Stimulated activated naive CD8-positive, alpha-beta T cell treated with anti-CD3 and anti-CD28 coated beads, Interleukin-15, Interleukin-2, amounts not matched to agents 100 ng/mL and 50 ng/mL, for 24 hours (primary cell): ENCODE data around the gene RNASE13.

Experiments
- H3K27ac Mint-ChIP-seq: one replicate; pipeline ENCODE4 v1.8.0; 2021; ENCODE audit warnings: mild to moderate bottlenecking, mixed read lengths
- H3K27me3 Mint-ChIP-seq: one replicate; pipeline ENCODE4 v1.8.0; 2021; ENCODE audit warnings: mixed read lengths
- H3K36me3 Mint-ChIP-seq: one replicate; pipeline ENCODE4 v1.8.0; 2021; ENCODE audit warnings: low read depth, mixed read lengths
- H3K4me1 Mint-ChIP-seq: one replicate; pipeline ENCODE4 v1.8.0; 2021; ENCODE audit warnings: low read depth, mixed read lengths
- H3K4me3 Mint-ChIP-seq: one replicate; pipeline ENCODE4 v1.8.0; 2021; ENCODE audit warnings: mild to moderate bottlenecking, mixed read lengths
- H3K9me3 Mint-ChIP-seq: one replicate; pipeline ENCODE4 v1.8.0; 2021; ENCODE audit warnings: mixed read lengths

The RNASE13 gene

GRCh38 chr14:21070610-21071224 lies 36.1 kb upstream of the RNASE13 start:
- peaks cover 36% of the 10 kb centered on the region for H3K4me1 Mint-ChIP-seq
- peak overlapping the region; percentile 81 for H3K4me3 Mint-ChIP-seq
- no peaks in the 10 kb centered on the region for H3K9me3 Mint-ChIP-seq
- no peaks in the 10 kb centered on the region for H3K36me3 Mint-ChIP-seq
- H3K27me3 Mint-ChIP-seq = peaks cover 55% of the 10 kb centered on the region
- no peak overlapping the region for H3K27ac Mint-ChIP-seq

GRCh38 chr14:21070083-21070609 lies 35.5 kb upstream of the RNASE13 start, which contains the start of gene ARHGEF40:
Gene ARHGEF40, plus strand, starts transcription at chr14:21070304. Its CDS starts 93 bp downstream, at chr14:21070397.
- Mint-ChIP-seq H3K36me3 (no peaks in the 10 kb centered on the region), H3K27ac (no peak within 1 kb of the TSS), H3K4me1 (peaks cover 36% of the 10 kb centered on the region), H3K4me3 (peak within 1 kb of the TSS; percentile 81), H3K9me3 (no peaks in the 10 kb centered on the region), H3K27me3 (peaks cover 61% of the 10 kb centered on the region)

GRCh38 chr14:21069388-21070082 lies 34.9 kb upstream of the RNASE13 start:
- peaks cover 63% of the 10 kb centered on the region for H3K27me3 Mint-ChIP-seq
- H3K36me3 Mint-ChIP-seq = no peaks in the 10 kb centered on the region
- H3K4me1 Mint-ChIP-seq = peaks cover 36% of the 10 kb centered on the region
- peak overlapping the region; percentile 70 for H3K4me3 Mint-ChIP-seq
- no peaks in the 10 kb centered on the region for H3K9me3 Mint-ChIP-seq
- no peak overlapping the region for H3K27ac Mint-ChIP-seq

- peaks cover 66% of the 10 kb centered on the region for H3K27me3 Mint-ChIP-seq
- no peak overlapping the region for H3K27ac Mint-ChIP-seq
- H3K4me3 Mint-ChIP-seq = peak overlapping the region; percentile 70
- no peaks in the 10 kb centered on the region for H3K36me3 Mint-ChIP-seq
- peaks cover 36% of the 10 kb centered on the region for H3K4me1 Mint-ChIP-seq
- no peaks in the 10 kb centered on the region for H3K9me3 Mint-ChIP-seq
Measured at GRCh38 chr14:21068521-21069387, 34.1 kb upstream of the RNASE13 start.

DNA sequence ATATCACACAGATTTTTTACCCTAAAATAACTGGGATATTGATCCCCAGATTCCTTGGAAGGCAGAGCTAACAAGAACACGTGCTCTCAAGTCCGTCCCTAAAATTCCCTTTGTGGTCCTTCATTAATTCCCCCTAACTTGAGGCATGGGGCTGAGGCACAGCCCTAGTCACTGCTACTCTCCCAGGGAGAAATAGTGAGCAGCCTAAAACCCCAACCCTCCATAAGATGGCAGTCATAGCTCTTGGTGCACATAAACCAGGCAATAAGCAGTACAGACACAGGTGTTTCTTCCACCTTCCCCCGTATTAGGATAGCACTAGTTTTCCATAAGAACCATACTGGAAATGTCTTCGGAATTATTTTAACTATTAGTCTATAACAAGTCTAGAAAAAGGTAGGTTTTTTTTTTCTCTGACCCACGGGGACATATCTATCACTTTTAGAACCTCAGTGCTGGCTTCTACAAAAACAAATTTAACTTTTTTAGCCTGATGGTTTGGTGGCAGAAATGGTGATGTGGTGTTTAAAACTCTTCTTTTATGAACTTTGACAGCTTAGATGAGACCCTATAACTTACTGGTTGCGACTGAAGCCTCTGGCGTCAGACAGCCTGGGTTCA lies 32.4 kb upstream of the RNASE13 start:
- peaks cover 66% of the 10 kb centered on the region for H3K27me3 Mint-ChIP-seq
- H3K4me1 Mint-ChIP-seq = peaks cover 32% of the 10 kb centered on the region
- no peak overlapping the region for H3K4me3 Mint-ChIP-seq
- H3K9me3 Mint-ChIP-seq = no peaks in the 10 kb centered on the region
- H3K27ac Mint-ChIP-seq = no peak overlapping the region
- no peaks in the 10 kb centered on the region for H3K36me3 Mint-ChIP-seq

- Mint-ChIP-seq H3K27me3 (peaks cover 51% of the 10 kb centered on the region), H3K9me3 (no peaks in the 10 kb centered on the region), H3K27ac (no peak overlapping the region), H3K36me3 (no peaks in the 10 kb centered on the region), H3K4me3 (no peak overlapping the region), H3K4me1 (peaks cover 2% of the 10 kb centered on the region)
Measured at GRCh38 chr14:21063479-21063878, 28.9 kb upstream of the RNASE13 start.

- Mint-ChIP-seq H3K36me3 (no peaks in the 10 kb centered on the region), H3K9me3 (no peaks in the 10 kb centered on the region), H3K4me3 (no peak overlapping the region), H3K27me3 (peaks cover 33% of the 10 kb centered on the region), H3K4me1 (no peaks in the 10 kb centered on the region), H3K27ac (no peak overlapping the region)
Measured at GRCh38 chr14:21061347-21061668, 26.7 kb upstream of the RNASE13 start.

- Mint-ChIP-seq H3K36me3 (no peaks in the 10 kb centered on the region), H3K4me3 (no peak overlapping the region), H3K27me3 (peaks cover 29% of the 10 kb centered on the region), H3K4me1 (no peaks in the 10 kb centered on the region), H3K27ac (no peak overlapping the region), H3K9me3 (no peaks in the 10 kb centered on the region)
Measured at GRCh38 chr14:21060614-21061346, 26.2 kb upstream of the RNASE13 start.

GRCh38 chr14:21059842-21060613 lies 25.4 kb upstream of the RNASE13 start:
- Mint-ChIP-seq H3K27me3 (peaks cover 22% of the 10 kb centered on the region), H3K9me3 (no peaks in the 10 kb centered on the region), H3K4me3 (no peak overlapping the region), H3K4me1 (no peaks in the 10 kb centered on the region), H3K27ac (no peak overlapping the region), H3K36me3 (no peaks in the 10 kb centered on the region)

- no peak overlapping the region for H3K4me3 Mint-ChIP-seq
- H3K36me3 Mint-ChIP-seq = no peaks in the 10 kb centered on the region
- H3K27ac Mint-ChIP-seq = no peak overlapping the region
- no peaks in the 10 kb centered on the region for H3K4me1 Mint-ChIP-seq
- H3K27me3 Mint-ChIP-seq = peaks cover 20% of the 10 kb centered on the region
- no peaks in the 10 kb centered on the region for H3K9me3 Mint-ChIP-seq
Measured at GRCh38 chr14:21058903-21059302, 24.3 kb upstream of the RNASE13 start.

- no peaks in the 10 kb centered on the region for H3K36me3 Mint-ChIP-seq
- no peak within 1 kb of the TSS for H3K4me3 Mint-ChIP-seq
- no peaks in the 10 kb centered on the region for H3K4me1 Mint-ChIP-seq
- H3K27me3 Mint-ChIP-seq = peaks cover 11% of the 10 kb centered on the region
- H3K27ac Mint-ChIP-seq = no peak within 1 kb of the TSS
- no peaks in the 10 kb centered on the region for H3K9me3 Mint-ChIP-seq
Measured at GRCh38 chr14:21057803-21058675, 23.4 kb upstream of the RNASE13 start, which contains the start of gene RNASE8. Gene RNASE8, plus strand, starts transcription at chr14:21057822. Its CDS starts 71 bp downstream, at chr14:21057893.

DNA sequence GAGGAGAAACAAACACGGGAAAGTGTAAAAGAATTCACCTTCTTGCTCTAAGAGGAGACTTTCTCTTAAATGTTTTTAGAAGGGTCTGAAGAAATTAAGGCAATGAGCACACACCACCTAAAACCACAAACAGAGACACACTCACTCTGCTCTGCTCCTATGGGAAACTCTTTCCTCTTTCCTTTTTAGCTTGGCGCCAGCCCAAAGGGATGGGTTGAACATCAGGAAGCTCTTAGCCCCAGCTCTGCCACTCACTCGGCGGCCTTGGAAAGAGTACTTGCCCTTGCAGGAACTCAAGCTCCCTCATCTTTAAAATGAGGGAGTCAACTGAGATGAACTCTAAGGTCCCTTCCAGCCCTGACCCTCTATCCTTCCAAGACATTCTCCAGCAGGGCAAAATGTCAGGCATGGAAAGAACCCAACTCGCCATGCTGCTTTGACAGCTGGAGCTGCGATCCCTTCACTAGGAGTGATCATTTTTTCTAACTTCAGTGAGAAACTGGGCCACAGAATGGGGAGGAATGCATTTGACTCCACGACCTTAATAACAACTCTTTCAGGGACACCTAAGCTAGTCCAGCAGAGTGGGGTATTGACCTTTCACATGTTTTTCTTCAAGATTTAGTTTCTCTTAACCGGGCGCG lies 22.0 kb upstream of the RNASE13 start:
- Mint-ChIP-seq H3K4me1 (no peaks in the 10 kb centered on the region), H3K4me3 (no peak overlapping the region), H3K27ac (no peak overlapping the region), H3K36me3 (no peaks in the 10 kb centered on the region), H3K27me3 (peaks cover 6% of the 10 kb centered on the region), H3K9me3 (no peaks in the 10 kb centered on the region)
